Measurements from ENCODE around the gene ACSBG1. TPM values are rescaled to one million over a fixed set of nuclear protein-coding genes. Genes with fewer than 3 reads are reported as not detected.

The ACSBG1 gene
- total and polyA plus RNA-seq, 10 of the 15 experiments (the other 5 are each of a cell fraction or from before 2014, with no cell fraction given): 0.11 to 0.75 (median 0.42) TPM

- TF ChIP-seq, protein P1, sequence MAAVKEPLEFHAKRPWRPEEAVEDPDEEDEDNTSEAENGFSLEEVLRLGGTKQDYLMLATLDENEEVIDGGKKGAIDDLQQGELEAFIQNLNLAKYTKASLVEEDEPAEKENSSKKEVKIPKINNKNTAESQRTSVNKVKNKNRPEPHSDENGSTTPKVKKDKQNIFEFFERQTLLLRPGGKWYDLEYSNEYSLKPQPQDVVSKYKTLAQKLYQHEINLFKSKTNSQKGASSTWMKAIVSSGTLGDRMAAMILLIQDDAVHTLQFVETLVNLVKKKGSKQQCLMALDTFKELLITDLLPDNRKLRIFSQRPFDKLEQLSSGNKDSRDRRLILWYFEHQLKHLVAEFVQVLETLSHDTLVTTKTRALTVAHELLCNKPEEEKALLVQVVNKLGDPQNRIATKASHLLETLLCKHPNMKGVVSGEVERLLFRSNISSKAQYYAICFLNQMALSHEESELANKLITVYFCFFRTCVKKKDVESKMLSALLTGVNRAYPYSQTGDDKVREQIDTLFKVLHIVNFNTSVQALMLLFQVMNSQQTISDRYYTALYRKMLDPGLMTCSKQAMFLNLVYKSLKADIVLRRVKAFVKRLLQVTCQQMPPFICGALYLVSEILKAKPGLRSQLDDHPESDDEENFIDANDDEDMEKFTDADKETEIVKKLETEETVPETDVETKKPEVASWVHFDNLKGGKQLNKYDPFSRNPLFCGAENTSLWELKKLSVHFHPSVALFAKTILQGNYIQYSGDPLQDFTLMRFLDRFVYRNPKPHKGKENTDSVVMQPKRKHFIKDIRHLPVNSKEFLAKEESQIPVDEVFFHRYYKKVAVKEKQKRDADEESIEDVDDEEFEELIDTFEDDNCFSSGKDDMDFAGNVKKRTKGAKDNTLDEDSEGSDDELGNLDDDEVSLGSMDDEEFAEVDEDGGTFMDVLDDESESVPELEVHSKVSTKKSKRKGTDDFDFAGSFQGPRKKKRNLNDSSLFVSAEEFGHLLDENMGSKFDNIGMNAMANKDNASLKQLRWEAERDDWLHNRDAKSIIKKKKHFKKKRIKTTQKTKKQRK (IDR thresholded peaks at IDR 0.05; ENCODE audit: low read depth, low read length): no peak
- TF ChIP-seq PAX8 (IDR thresholded peaks at IDR 0.05) (no peak), TBL1XR1 (IDR thresholded peaks at IDR 0.05; ENCODE audit: low read depth, low read length) (no peak)
These were observed 30.8 kb downstream of the ACSBG1 start (continued) for GRCh38 chr15:78203346-78204225.

DNA sequence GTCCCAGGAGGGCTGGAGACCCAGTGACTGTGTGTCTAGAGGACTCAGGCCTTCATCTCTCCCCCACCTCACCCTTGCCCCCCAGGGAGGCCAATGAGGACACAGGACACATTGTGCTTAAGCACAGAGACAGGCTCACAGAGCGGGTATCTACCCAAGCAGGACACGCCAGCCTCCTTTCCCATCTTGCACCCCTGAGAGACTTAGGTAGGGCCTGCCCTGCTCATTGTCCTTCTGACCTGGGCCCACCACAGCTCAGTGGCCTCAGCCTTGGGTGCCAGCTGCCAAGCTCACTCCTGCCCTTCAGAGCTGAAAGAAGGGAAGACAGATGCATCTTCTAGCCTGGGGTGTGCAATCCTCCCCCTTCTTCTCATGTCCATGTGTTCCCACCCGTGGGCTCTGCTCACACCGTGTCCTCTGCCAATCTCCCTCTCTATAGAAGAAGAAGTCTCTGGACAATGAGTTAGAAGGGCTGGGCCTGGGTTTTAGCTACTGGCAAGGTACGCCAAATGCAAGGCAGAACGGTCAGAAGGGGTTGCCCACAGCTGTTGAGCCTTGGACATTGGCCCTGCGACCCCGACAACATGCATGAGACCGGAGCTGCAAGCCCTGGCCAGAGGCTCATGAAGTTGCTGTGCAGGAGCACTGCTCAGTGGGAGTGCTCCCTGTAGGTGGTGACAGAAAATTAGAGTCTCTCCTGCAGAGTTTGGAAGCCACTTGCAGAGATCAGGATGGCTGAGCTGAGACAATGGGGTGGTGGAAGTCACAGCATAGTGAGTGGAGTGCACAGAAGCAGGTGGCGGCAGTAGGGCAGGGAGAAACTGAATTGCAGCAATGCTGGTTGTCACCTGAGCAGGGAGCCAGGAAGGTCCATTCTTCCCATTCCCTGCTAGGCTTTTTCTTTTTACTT, 32.8 kb downstream of the ACSBG1 start:
- Histone ChIP-seq H4K20me1 (ENCODE audit: control insufficient read depth, insufficient read depth) (no peaks in the 10 kb centered on the region), H3K4me3 (no peak overlapping the region), H3K79me2 (ENCODE audit: control insufficient read depth, insufficient read depth, low read length) (no peaks in the 10 kb centered on the region), H3K9ac (ENCODE audit: control insufficient read depth, insufficient read depth, low read length) (no peak overlapping the region), H3K27me3 (replicated peaks in 1 of 2; ENCODE audit: control insufficient read depth in 2 of 2, insufficient read depth in 2 of 2, low read length in 1 of 2) (no peaks in the 10 kb centered on the region; a peak in 2 of 4 replicates), H3K27ac (ENCODE audit: control insufficient read depth, insufficient read depth) (no peak overlapping the region), H3K9me3 (replicated peaks; ENCODE audit: control insufficient read depth, insufficient read depth, low read length) (no peaks in the 10 kb centered on the region), H3K36me3 (ENCODE audit: control insufficient read depth in 2 of 2, insufficient read depth in 2 of 2, low read length in 1 of 2) (no peaks in the 10 kb centered on the region), H2AFZ (ENCODE audit: control insufficient read depth, low read depth, low read length) (no peak overlapping the region), H3K4me1 (ENCODE audit: control insufficient read depth, insufficient read depth, low read length) (no peaks in the 10 kb centered on the region), H3K4me2 (ENCODE audit: control insufficient read depth, insufficient read depth) (no peak overlapping the region)
- intact Hi-C loops (cut with micrococcal nuclease; ENCODE audit: unreplicated experiment) (no loop called here), in situ Hi-C loops (cut with MboI) (no loop called here)
- no TSS peak for BruUV-seq (replicated peaks)
- ATAC-seq (no peak), FAIRE-seq (no peak), DNase-seq (ENCODE audit: low read depth, low spot score) (no peak)
- SMC1A ChIA-PET (ENCODE audit: uncharacterized antibody, unreplicated experiment): interaction anchor here (1.0 kb wide), 2 partner anchors 71 to 90 kb away, joined by 3 read pairs; no protein-coding TSS in a partner anchor
- CTCF ChIA-PET: interaction anchor here (0.6 to 2.1 kb wide), 3 partner anchors 10 to 71 kb away, joined by 4 to 9 read pairs (median 4); partner anchors contain the start of gene CIB2
- POLR2A ChIA-PET: no interaction called here
- WGBS (ENCODE audit: insufficient coverage, insufficient replicate concordance, low lambda C conversion rate, missing lambda C conversion rate): 28% methylated on average over 10 of the region's 10 CpGs
- RAD21 ChIA-PET (ENCODE audit: unreplicated experiment): interaction anchor here (0.7 kb wide), 1 partner anchor 39 kb away, joined by 3 read pairs; no protein-coding TSS in a partner anchor
- TF ChIP-seq NRF1 (conservative IDR thresholded peaks at IDR 0.05; ENCODE audit: low read depth, low read length): no peak
- no peak for TF ChIP-seq IKZF2 (IDR thresholded peaks at IDR 0.05)
- TF ChIP-seq ESRRA (IDR thresholded peaks at IDR 0.05; ENCODE audit: low read length): no peak
- TF ChIP-seq SIX5 (IDR thresholded peaks at IDR 0.05; ENCODE audit: low read depth, low read length, severe bottlenecking): no peak
- TF ChIP-seq SUPT20H (IDR thresholded peaks at IDR 0.05; ENCODE audit: borderline replicate concordance, control insufficient read depth, low read depth, low read length): no peak
- no peak for TF ChIP-seq KDM1A (IDR thresholded peaks at IDR 0.05; ENCODE audit: borderline replicate concordance)
- no peak for TF ChIP-seq ASH2L (IDR thresholded peaks at IDR 0.05; ENCODE audit: borderline replicate concordance, low read depth)
- TF ChIP-seq RAD21 (IDR thresholded peaks at IDR 0.05; ENCODE audit: insufficient read depth, low read depth, low read length): no peak
- no peak for TF ChIP-seq BHLHE40 (IDR thresholded peaks at IDR 0.05; ENCODE audit: borderline replicate concordance in 1 of 2, low read depth in 2 of 2, low read length in 1 of 2)
- TF ChIP-seq ATF7 (IDR thresholded peaks at IDR 0.05; ENCODE audit: low read depth): no peak
- no peak for TF ChIP-seq JUNB (IDR thresholded peaks at IDR 0.05)
- no peak for TF ChIP-seq ETV6 (conservative IDR thresholded peaks at IDR 0.05 in 1 of 2, IDR thresholded peaks at IDR 0.05 in 1 of 2; ENCODE audit: borderline replicate concordance in 1 of 2, low read depth in 1 of 2)
- no peak for TF ChIP-seq NFYB (IDR thresholded peaks at IDR 0.05; ENCODE audit: insufficient read depth, low read depth, low read length)

Data from GM12878 (cell line).